ENCODE measurements around the gene CCDC92. TPM values are rescaled to one million over a fixed set of nuclear protein-coding genes. Genes with fewer than 3 reads are reported as not detected.

Gene CCDC92
- total and polyA plus RNA-seq, 2 donors (not counting 1 experiment from before 2014, with no cell fraction given): 26.6 to 36.2 TPM

DNA sequence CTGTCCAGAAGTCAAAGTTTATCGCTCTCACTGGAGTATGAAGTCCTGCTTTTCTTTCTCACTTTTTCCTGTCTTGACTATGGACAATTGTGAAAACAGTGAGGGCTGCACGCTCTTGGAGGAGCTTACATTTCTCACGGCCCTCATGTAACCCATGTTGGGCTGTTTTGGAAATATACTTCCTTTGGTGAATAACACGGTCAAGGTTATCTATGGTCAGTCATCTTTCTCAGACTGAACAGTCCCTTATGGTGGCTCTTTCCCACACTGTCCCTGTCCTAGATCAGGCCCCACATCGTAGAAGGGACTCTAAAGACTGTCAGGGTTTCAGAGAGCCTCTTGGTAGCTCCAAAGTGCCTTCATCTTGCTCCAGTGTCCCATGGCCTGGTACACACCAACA lies 7.2 kb downstream of the CCDC92 start:
- POLR2A ChIA-PET: no interaction called here
- no peaks in the 10 kb centered on the region for H3K4me1 Mint-ChIP-seq

DNA sequence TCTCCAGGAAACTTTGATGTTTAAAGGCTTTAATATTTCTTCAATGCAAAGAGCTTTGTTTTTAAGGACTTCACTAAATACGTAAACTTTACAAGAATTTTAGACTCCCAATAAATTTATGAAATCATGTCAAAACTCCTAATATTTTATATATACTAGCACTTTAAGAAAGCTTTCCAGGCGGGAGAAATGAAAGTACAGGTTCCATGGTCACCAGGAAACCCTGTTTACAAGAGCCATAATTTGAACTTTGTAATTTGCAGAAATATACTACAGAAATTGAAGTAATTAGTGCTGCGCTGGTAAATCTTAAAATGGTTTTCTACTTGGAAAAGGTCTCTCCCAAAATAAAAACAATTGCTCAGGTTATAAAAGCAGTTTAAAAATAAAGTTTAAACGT lies 8.8 kb downstream of the CCDC92 start:
- DNase-seq: no peak
- H4K20me1 ChIP-seq (ENCODE audit: control insufficient read depth, insufficient read depth, low read length, poor library complexity, severe bottlenecking): no peaks in the 10 kb centered on the region
- H3K79me2 ChIP-seq (ENCODE audit: control insufficient read depth, insufficient read depth, low read length): peaks cover 11% of the 10 kb centered on the region
- H3K4me3 ChIP-seq (ENCODE audit: control extremely low read depth in 1 of 5, extremely low read depth in 1 of 5, insufficient read depth in 1 of 5, low read depth in 2 of 5, low read length in 4 of 5): no peak overlapping the region
- TF ChIP-seq, protein P1, sequence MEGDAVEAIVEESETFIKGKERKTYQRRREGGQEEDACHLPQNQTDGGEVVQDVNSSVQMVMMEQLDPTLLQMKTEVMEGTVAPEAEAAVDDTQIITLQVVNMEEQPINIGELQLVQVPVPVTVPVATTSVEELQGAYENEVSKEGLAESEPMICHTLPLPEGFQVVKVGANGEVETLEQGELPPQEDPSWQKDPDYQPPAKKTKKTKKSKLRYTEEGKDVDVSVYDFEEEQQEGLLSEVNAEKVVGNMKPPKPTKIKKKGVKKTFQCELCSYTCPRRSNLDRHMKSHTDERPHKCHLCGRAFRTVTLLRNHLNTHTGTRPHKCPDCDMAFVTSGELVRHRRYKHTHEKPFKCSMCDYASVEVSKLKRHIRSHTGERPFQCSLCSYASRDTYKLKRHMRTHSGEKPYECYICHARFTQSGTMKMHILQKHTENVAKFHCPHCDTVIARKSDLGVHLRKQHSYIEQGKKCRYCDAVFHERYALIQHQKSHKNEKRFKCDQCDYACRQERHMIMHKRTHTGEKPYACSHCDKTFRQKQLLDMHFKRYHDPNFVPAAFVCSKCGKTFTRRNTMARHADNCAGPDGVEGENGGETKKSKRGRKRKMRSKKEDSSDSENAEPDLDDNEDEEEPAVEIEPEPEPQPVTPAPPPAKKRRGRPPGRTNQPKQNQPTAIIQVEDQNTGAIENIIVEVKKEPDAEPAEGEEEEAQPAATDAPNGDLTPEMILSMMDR (IDR thresholded peaks at IDR 0.05): no peak
- TF ChIP-seq EZH2 (IDR thresholded peaks at IDR 0.05; ENCODE audit: borderline replicate concordance, insufficient read depth, low read depth, low read length, poor library complexity, severe bottlenecking): no peak
- H3K4me3 Mint-ChIP-seq: no peak overlapping the region
- CTCF ChIA-PET: interaction anchor here (1.0 to 1.2 kb wide), 2 partner anchors 20 to 22 kb away, joined by 3 read pairs; no protein-coding TSS in a partner anchor
- intact Hi-C loops (cut with micrococcal nuclease): no loop called here
- H3K36me3 ChIP-seq (replicated peaks in 1 of 2; ENCODE audit: control extremely low read depth in 1 of 2, control insufficient read depth in 1 of 2, extremely low read depth in 1 of 2, insufficient read depth in 2 of 2, low read length in 1 of 2): peaks cover 0 to 6% of the 10 kb centered on the region in 2 experiments
- H3K9me3 ChIP-seq (ENCODE audit: control extremely low read depth in 1 of 3, control insufficient read depth in 2 of 3, insufficient read depth in 1 of 3, low read length in 2 of 3): no peaks in the 10 kb centered on the region
- POLR2A ChIA-PET: no interaction called here
- no peaks in the 10 kb centered on the region for H3K27me3 ChIP-seq (replicated peaks in 1 of 4; ENCODE audit: control extremely low read depth in 1 of 4, control insufficient read depth in 3 of 4, insufficient read depth in 4 of 4, low read length in 3 of 4)
- no peak overlapping the region for H3K4me2 ChIP-seq (replicated peaks; ENCODE audit: low read depth, low read length, poor library complexity, severe bottlenecking)
- no CpG with 5 or more reads among the region's 4 CpGs for WGBS (ENCODE audit: insufficient coverage)
- H3K9ac ChIP-seq (ENCODE audit: low read length): no peak overlapping the region
- no peak overlapping the region for H3K27ac ChIP-seq (ENCODE audit: low read length in 2 of 2)
- no peak overlapping the region for H2AFZ ChIP-seq (ENCODE audit: insufficient read depth, low read depth, low read length, poor library complexity, severe bottlenecking)
- no peak for ATAC-seq (ENCODE audit: low read depth)
- no peaks in the 10 kb centered on the region for H3K4me1 ChIP-seq (ENCODE audit: control insufficient read depth in 2 of 2, insufficient read depth in 2 of 2, low read length in 2 of 2)
- no peaks in the 10 kb centered on the region for H3K4me1 Mint-ChIP-seq
- H3K9me3 Mint-ChIP-seq (ENCODE audit: insufficient read depth): no peaks in the 10 kb centered on the region
- no peaks in the 10 kb centered on the region for H3K27me3 Mint-ChIP-seq
- H3K27ac Mint-ChIP-seq: no peak overlapping the region

More for the DNA sequence above, 7.2 kb downstream of the CCDC92 start:
- H4K20me1 ChIP-seq (ENCODE audit: control insufficient read depth, insufficient read depth, low read length, poor library complexity, severe bottlenecking): no peaks in the 10 kb centered on the region
- no peak for TF ChIP-seq EZH2 (IDR thresholded peaks at IDR 0.05; ENCODE audit: borderline replicate concordance, insufficient read depth, low read depth, low read length, poor library complexity, severe bottlenecking)
- TF ChIP-seq, protein P1 (IDR thresholded peaks at IDR 0.05): no peak
- Mint-ChIP-seq H3K9me3 (ENCODE audit: insufficient read depth) (no peaks in the 10 kb centered on the region), H3K4me3 (no peak overlapping the region), H3K27me3 (no peaks in the 10 kb centered on the region), H3K27ac (no peak overlapping the region)
- ATAC-seq (ENCODE audit: low read depth): no peak
- H3K4me1 ChIP-seq (ENCODE audit: control insufficient read depth in 2 of 2, insufficient read depth in 2 of 2, low read length in 2 of 2): no peaks in the 10 kb centered on the region
- H3K9ac ChIP-seq (ENCODE audit: low read length): no peak overlapping the region
- CTCF ChIA-PET: no interaction called here
- H3K4me2 ChIP-seq (replicated peaks; ENCODE audit: low read depth, low read length, poor library complexity, severe bottlenecking): no peak overlapping the region
- no peaks in the 10 kb centered on the region for H3K9me3 ChIP-seq (ENCODE audit: control extremely low read depth in 1 of 3, control insufficient read depth in 2 of 3, insufficient read depth in 1 of 3, low read length in 2 of 3)
- H3K27me3 ChIP-seq (replicated peaks in 1 of 4; ENCODE audit: control extremely low read depth in 1 of 4, control insufficient read depth in 3 of 4, insufficient read depth in 4 of 4, low read length in 3 of 4): no peaks in the 10 kb centered on the region
- H2AFZ ChIP-seq (ENCODE audit: insufficient read depth, low read depth, low read length, poor library complexity, severe bottlenecking): no peak overlapping the region
- WGBS (ENCODE audit: insufficient coverage): 100% methylated on average over 2 of the region's 5 CpGs
- H3K79me2 ChIP-seq (ENCODE audit: control insufficient read depth, insufficient read depth, low read length): peaks cover 23% of the 10 kb centered on the region
- intact Hi-C loops (cut with micrococcal nuclease): no loop called here
- DNase-seq: no peak
- no peak overlapping the region for H3K27ac ChIP-seq (ENCODE audit: low read length in 2 of 2)
- no peak overlapping the region for H3K4me3 ChIP-seq (ENCODE audit: control extremely low read depth in 1 of 5, extremely low read depth in 1 of 5, insufficient read depth in 1 of 5, low read depth in 2 of 5, low read length in 4 of 5)
- peaks cover 0 to 6% of the 10 kb centered on the region in 2 experiments for H3K36me3 ChIP-seq (replicated peaks in 1 of 2; ENCODE audit: control extremely low read depth in 1 of 2, control insufficient read depth in 1 of 2, extremely low read depth in 1 of 2, insufficient read depth in 2 of 2, low read length in 1 of 2)
